HG02678 (cell line): Measurements from ENCODE around the gene GALNT9.

Experiments
- ATAC-seq: cut with Tn5 transposase; IDR thresholded peaks from one replicate; pipeline ENCODE4 v1.9.1; 2021; ENCODE audit warnings: mild to moderate bottlenecking, moderate library complexity; ENCODE audit not compliant: unreplicated experiment

GALNT9 gene

GRCh38 chr12:132344601-132345000 lies 15.2 kb upstream of the GALNT9 start:
- ATAC-seq, result no peak

GRCh38 chr12:132344181-132344580 lies 14.8 kb upstream of the GALNT9 start:
- ATAC-seq, result no peak

GRCh38 chr12:132343294-132344004 lies 14.1 kb upstream of the GALNT9 start:
- no peak for ATAC-seq

GRCh38 chr12:132342251-132343227 lies 13.2 kb upstream of the GALNT9 start:
- ATAC-seq, result no peak

- no peak for ATAC-seq
Measured at GRCh38 chr12:132341318-132342050, 12.1 kb upstream of the GALNT9 start.

- no peak for ATAC-seq
Measured at GRCh38 chr12:132340266-132341035, 11.1 kb upstream of the GALNT9 start.

GRCh38 chr12:132339856-132340255 lies 10.5 kb upstream of the GALNT9 start:
- no peak for ATAC-seq

- ATAC-seq, result no peak
Measured at GRCh38 chr12:132338781-132339180, 9.4 kb upstream of the GALNT9 start.

- ATAC-seq, result no peak
Measured at GRCh38 chr12:132338311-132338710, 8.9 kb upstream of the GALNT9 start.

- no peak for ATAC-seq
Measured at GRCh38 chr12:132337557-132337956, 8.2 kb upstream of the GALNT9 start.

- no peak for ATAC-seq
Measured at GRCh38 chr12:132336451-132337413, 7.3 kb upstream of the GALNT9 start.

GRCh38 chr12:132335179-132335756 lies 5.9 kb upstream of the GALNT9 start:
- ATAC-seq, result no peak

- ATAC-seq, result no peak
Measured at GRCh38 chr12:132333766-132334165, 4.4 kb upstream of the GALNT9 start.

- no peak for ATAC-seq
Measured at GRCh38 chr12:132333273-132333672, 3.9 kb upstream of the GALNT9 start.

- no peak for ATAC-seq
Measured at GRCh38 chr12:132330549-132330881, 1.1 kb upstream of the GALNT9 start.

- no peak for ATAC-seq
Measured at GRCh38 chr12:132329720-132330548, 545 bp upstream of the GALNT9 start.

- no peak for ATAC-seq
Measured at GRCh38 chr12:132328282-132329029, 933 bp downstream of the GALNT9 start.
